Measurements from ENCODE around the gene SMG7.
"Not testable (repeated sequence)": the region's sequence is repeated elsewhere in the genome, so short reads cannot be mapped to it uniquely, and the experiment has no call there.

The SMG7 gene, protein sequence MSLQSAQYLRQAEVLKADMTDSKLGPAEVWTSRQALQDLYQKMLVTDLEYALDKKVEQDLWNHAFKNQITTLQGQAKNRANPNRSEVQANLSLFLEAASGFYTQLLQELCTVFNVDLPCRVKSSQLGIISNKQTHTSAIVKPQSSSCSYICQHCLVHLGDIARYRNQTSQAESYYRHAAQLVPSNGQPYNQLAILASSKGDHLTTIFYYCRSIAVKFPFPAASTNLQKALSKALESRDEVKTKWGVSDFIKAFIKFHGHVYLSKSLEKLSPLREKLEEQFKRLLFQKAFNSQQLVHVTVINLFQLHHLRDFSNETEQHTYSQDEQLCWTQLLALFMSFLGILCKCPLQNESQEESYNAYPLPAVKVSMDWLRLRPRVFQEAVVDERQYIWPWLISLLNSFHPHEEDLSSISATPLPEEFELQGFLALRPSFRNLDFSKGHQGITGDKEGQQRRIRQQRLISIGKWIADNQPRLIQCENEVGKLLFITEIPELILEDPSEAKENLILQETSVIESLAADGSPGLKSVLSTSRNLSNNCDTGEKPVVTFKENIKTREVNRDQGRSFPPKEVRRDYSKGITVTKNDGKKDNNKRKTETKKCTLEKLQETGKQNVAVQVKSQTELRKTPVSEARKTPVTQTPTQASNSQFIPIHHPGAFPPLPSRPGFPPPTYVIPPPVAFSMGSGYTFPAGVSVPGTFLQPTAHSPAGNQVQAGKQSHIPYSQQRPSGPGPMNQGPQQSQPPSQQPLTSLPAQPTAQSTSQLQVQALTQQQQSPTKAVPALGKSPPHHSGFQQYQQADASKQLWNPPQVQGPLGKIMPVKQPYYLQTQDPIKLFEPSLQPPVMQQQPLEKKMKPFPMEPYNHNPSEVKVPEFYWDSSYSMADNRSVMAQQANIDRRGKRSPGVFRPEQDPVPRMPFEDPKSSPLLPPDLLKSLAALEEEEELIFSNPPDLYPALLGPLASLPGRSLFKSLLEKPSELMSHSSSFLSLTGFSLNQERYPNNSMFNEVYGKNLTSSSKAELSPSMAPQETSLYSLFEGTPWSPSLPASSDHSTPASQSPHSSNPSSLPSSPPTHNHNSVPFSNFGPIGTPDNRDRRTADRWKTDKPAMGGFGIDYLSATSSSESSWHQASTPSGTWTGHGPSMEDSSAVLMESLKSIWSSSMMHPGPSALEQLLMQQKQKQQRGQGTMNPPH

DNA sequence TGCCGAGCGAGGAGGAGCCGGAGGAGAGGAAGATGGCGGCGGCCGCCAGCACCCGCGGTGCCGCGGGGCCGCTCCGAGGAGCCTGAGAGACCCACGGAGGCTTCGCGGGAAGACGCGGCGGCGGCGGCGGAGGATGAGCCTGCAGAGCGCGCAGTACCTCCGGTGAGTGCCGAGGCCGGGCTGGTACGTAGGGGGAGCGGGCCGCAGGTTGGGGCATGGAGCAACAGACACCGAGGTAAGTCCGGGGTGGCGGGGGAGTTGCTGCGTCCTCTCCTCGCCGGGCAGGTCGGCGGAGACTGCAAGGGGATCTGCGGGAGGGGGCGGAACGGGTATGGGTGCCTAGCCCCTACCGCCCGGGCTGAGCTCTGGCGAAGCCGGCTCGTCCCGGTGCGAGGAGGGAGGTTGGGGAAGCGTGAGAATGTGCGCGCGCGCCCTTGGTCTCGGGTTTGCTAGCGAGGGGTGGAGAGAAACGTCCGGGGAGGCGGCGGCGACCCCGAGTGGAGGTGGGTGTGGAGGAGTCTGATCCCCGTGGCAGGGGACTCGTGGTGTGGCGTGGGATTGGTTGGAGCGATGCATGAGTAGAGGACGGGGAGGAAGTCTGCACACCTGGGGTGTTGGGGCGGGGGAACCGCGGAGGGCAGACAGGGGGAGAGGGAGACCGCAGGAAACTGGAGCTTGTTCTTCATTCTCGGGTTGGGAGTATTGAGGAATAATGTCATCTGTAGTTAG, at the start of gene SMG7:
TSS of gene SMG7 (plus strand) at position 12 of the 729 bp plus-strand sequence. CDS start at position 134, 122 bp downstream.
- no peak for DNase-seq

DNA sequence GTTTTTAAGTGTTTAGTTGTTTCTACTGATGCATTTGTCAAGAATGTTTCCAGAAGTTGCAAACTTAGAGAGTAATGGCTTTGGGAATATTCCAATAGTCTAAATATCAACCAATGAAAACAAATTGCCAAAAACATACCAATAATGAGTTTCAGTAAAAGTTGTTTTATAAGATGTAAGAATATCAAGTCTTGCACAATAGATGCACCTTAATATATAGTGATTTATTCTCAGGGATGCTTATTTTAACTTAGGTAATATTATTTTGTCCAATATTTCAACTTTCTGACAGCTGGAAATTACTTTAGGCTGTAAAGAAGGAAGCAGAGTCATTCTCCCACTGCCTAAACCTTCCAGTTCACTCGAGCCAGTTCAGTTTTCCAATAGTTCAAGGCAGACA, 48.8 kb upstream of the SMG7 start:
- DNase-seq, result no peak

DNA sequence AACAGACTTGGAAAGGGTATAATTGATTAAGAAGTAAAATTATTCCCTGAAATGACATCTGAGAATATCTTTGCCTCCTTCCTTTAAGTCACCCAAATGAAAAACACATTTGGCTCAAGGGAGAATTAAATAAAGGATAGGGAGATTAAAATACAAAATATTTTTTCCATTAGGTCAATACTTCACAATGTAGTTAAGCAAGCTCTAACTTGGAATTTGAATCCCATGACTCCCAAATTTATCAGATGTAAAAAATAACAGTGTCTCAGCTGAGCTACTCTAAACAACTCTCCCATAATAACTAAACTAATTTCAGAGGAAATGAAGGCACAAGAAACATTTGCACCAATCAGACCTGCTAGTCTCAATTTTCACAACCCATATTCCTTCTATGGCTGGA, 47.6 kb upstream of the SMG7 start:
- no peak for DNase-seq

DNA sequence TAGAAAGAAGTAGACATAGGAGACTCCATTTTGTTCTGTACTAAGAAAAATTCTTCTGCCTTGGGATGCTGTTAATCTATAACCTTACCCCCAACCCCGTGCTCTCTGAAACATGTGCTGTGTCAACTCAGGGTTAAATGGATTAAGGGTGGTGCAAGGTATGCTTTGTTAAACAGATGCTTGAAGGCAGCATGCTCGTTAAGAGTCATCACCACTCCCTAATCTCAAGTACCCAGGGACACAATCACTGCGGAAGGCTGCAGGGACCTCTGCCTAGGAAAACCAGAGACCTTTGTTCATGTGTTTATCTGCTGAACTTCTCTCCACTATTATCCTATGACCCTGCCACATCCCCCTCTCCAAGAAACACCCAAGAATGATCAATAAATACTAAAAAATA, 44.7 kb upstream of the SMG7 start:
- not testable (repeated sequence) for DNase-seq

DNA sequence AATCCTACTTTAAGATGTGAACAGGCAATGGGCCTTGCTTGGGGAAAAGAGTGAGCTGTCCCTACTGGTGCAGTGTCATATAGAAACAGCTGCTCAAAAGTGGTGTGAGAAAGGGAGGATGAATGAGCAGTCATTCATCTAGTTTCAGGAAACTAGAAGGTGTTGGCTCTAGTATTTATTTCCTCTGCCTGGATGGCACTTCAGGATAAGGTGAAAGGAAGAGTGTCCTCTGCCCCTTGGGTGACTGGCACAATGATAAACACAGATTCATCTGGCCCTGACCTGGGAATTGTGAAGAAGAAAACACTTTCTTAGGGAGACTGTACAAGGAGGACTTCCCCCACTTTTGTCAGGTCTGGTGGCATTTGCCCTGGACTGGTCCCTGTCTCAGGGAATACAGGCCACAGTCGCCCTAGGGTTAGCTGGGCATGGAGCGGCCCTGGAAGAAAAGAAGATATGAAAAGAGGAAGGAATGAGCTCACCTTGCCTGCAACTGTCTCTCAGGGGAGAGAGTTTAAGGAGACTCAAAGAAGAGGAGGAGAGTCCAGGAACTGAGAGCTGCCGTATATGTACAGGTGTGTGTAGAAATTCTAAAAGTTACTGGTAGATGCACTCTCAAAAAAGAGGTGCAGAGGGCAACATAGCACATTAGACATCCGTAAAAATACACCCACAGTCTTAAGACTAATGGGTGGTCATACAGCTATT, 40.3 kb upstream of the SMG7 start:
- no peak for DNase-seq

DNA sequence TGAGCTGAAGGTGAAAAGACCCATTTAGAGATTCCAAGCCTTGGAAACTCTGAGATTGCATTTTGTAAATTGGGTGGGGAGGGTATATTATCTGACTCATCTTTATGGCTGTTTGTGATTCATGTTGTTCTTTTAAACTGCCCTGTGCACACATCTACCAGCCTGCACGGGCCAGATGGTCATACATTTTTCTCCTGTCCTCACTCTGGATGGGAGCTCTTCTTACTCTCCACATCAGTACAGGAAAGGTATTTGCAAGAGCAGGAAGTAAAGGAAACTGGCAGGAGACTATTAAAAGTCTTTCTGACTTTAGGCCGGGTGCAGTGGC, 39.8 kb upstream of the SMG7 start:
- DNase-seq, result no peak

DNA sequence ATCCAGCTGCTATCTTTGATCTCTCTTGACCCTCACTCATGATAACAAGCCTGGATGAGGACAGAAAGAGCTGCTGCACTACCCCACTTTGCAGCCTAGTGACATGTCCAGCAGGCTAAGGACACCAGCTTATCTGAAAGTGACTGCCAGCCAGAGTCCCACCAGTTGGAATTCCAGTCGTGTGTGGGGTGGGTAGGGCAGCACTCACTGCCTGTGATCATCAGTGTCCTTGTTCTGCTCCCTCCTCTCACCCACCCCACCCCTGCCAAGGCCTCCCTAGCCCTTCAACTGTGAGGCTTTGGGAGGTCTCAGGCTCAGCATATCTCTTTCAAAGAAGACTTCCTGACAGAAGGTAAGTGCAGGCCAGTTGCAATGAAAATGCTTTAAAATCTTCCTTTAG, 38.6 kb upstream of the SMG7 start:
- no peak for DNase-seq

DNA sequence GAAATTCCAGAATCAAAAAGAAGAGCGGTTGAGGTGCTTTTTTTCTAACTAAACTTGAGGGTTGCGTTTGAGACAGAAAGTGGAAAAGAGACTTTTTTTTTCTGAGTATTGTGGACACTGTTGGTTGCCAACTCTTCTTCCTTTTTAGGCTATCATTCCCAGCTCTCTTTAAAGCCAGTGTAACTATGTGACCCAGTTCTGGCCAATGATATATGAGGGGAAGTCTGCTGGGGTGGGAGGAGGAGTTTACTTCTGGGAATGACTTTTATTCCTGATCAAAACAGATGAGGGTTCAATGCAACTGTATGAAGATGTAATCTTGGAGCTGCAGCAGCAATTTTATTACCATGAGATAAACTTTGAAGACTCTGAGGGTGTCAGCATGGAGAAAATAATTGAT, 36.8 kb upstream of the SMG7 start:
- DNase-seq, result no peak

DNA sequence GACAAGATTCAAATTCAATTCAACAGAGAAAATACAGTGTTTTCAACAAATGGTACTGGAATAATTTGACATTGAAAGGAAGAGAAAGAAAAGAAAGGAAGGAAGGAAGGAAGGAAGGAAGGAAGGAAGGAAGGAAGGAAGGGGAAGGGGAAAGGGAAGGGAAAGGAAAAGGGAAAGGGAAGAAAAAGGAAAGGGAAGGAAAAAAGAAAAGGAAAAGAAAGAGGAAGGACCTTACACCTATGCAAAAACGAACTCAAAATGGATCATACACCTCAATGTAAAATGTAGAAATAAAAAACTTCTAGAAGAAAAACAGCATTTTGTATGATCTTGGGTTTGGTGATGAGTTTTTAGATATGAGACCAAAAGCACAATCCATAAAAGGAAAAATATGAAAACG, 34.2 kb upstream of the SMG7 start:
- DNase-seq, result no peak

DNA sequence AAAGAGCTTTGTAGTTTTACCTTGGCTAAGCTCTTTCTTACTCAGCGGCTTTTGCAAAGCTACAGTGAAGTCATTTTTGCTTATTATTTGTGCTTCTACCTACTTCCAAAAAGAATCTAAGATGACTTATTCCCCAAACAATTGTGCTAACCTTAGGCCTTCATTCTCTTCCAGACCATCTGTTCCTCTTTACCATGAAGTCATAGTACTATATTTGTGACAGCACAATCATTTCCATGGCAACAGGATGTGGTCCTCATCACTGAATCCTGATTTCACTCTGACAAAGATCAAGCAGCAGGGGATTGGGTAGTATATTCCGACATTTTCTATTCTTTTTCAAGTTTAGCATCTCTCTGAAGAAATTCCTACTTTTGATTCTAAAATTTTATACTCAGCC, 29.3 kb upstream of the SMG7 start:
- no peak for DNase-seq

DNA sequence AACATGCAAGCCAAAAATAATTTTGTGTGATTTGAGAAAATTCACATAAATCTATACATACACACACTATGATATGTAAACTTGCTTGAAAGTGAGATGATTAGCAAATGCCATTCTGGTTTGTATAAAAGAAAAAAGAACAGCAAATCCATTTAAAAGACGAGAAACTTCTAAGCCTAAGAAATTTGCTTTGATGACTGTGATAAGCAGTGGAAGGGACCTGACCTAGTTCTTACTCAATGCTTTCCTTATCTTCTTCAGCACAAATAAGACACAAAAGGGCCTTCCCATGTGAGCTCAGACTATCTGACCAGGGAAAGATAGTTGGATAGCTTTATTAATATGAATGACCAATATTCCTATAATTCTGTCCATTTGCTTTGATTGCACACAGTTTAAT, 28.8 kb upstream of the SMG7 start:
- DNase-seq, result no peak

DNA sequence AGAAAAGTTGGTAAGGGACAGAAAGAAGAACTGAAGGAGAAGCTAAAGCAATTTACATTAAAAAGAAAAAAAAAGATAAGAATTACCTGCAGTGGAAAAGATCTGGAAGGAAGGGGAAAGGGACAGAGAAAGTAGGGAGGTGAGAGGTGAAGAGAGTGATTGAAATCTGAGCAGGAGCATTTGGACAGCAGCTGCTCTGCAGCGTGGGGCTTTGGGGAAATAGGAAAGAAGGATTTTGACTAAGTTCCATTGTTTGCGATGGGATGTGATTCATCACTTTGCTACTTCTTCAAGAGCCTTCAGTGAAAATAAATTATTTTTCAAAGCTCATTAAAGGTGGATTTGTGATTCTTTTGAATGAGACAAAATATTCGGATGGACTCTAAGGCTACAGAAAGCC, 28.1 kb upstream of the SMG7 start:
- no peak for DNase-seq

DNA sequence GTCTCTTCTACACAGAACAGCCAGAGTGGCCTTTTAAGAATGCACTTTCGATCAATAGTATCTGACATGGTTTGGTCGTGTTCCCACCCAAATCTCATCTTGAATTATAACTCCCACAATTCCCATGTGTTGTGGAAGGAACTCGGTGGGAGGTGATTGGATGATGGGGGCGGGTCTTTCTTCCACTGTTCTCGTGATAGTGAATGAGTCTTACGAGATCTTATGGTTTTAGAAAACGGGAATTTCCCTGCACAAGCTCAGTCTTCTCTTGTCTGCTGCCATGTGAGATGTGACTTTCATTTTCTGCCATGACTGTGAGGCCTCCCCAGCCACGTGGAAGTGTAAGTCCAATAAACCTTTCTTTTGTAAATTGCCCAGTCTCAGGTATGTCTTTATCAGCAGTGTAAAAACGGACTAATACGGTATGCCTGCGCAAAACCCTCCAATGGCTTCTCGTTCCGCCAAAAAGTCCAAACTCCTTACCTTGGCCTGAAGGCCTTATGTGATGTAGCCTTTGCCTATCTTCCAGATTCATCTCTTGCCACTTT, 23.0 kb upstream of the SMG7 start:
- no peak for DNase-seq

DNA sequence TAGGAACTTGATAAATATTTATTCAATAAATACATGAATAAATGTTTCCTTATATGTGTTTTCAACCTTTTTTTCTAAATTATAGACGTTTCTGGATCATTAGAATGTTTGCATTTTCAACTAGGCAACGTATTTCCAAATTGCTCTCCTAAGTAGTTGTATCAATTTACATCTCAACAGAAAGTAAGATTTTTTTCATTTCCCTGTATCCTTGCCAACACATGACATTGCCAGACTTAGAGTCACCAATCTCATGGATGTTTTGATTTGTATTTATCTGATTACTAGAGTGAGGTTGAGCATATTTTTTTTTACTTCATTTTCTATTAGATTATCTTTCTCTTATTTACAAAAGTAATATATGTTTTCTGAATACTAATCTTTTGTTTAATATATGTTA, 22.2 kb upstream of the SMG7 start:
- DNase-seq, result no peak

DNA sequence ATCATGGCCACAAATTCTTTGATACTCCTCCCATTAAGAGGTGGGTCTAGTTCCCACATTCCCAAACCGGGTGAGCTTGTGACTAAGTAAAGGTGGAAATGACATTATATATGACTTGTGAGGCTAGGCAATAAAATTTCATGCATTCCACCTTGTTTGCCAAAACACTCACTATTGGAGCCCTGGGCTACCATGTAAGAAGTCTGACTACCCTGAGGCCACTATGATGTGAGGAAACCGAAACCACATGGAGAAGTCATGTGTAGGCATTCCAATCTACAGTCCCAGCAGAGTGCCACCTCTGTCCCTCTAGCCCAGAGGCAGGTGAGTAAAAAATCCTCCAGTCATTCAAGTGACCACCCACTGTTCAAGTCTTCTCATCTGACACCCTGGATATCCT, 17.9 kb upstream of the SMG7 start:
- no peak for DNase-seq

DNA sequence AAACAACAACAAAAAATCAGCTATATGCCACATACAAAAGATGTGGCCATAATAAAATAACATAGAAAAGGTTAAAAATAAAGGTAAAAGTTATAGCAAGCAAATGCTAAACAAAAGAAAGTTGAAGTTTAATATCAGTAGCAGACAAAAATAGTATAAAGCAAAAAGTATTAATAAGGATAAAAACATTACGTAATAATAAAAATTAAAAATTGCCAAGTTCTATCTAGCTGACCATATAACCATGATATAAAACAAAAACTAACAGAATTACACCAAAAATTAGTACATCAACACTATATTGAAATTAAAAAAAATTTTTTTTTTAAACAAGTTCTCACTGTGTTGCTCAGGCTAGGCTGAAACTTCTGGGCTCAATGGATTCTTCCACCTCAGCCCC, 15.5 kb upstream of the SMG7 start:
- DNase-seq, result no peak

DNA sequence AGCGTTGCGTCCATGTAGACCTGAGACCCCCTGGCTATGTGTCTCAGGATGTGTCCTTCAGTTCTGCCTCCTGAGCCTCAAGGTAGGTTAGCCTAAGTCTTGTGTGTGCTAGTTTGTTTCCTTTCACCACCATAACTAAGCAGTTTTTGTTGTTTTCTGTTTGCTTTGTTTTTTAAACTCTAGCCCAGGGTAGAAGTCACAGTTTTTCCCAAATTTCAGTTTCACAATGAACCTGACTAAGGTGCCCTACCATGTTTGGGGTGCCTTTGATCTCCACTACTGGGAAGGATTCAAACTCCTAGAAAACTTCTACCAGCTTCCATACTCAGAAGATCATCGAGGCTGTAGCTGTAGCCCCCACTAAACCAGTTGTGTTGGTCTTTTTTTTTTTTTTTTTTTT, 14.8 kb upstream of the SMG7 start:
- DNase-seq, result no peak

DNA sequence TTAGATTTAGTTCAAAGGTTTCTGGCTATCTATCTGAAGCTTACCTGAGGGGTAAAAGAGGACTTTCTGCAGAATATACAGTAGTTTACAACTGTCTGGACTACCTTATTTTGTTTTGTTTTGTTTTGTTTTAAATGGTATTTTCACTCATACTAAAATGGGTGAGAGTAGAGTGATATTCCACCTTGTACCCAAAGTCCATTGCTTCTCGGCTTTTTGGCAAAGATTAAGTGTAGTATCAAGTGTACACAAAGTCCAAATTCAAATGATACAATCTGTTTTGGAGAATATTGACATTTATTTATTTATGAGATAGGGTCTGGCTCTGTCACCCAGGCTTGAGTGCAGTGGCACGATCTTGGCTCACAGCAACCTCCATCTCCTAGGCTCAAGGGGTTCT, 11.7 kb upstream of the SMG7 start:
- DNase-seq, result no peak

DNA sequence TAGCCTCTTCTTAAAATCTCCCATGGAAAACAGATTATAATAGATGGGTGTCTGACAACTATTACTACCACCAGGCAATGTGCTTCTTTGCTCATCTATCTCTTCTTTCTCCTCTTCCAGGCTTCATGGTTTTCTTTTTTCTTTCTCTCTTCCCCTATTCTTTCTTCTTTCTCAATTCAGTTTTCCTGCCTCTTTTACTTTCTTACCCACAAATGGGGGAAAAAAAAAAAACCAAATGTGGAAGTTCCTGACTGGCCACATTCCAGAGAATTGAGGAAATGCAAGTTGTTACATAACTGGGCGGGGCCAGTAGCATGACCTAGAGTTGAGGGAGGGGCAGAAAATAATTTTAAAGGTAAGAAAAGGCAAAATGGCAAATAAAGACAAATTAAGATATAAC, 10.9 kb upstream of the SMG7 start:
- no peak for DNase-seq

DNA sequence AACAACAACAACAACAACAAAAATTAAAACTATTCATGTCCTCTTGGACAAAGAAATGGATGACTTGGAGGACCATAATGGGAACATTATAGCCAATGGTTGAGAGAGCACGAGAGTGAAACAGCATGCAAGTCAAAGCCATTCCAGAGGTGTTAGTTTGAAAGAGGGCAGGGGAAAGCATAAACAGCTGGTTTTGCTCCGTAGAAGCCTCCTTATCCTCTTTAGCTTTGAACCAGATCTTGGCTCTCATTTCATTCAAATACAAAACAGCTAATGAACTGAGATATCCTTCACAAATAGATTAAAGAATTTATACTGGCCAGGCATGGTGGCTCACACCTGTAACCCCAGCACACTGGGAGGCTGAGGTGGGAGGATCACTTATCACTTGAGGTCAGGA, 8.7 kb upstream of the SMG7 start:
- no peak for DNase-seq

DNA sequence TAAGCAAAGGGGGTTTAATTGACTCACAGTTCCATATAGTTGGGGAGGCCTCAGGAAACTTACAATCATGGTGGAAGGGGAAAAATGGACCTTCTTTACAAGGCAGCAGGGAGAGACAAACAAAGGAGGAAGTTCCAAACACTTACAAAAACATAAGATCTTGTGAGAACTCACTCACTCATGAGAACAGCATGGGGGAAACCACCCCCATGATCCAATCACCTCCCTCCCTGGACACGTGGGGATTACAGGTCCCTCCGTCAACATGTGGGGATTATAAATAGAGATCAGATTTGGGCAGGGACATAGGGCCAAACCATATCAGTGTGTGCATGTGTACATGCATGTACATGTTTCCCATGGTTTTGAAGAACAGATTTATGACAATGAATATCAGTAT, 5.5 kb upstream of the SMG7 start:
- DNase-seq, result no peak

DNA sequence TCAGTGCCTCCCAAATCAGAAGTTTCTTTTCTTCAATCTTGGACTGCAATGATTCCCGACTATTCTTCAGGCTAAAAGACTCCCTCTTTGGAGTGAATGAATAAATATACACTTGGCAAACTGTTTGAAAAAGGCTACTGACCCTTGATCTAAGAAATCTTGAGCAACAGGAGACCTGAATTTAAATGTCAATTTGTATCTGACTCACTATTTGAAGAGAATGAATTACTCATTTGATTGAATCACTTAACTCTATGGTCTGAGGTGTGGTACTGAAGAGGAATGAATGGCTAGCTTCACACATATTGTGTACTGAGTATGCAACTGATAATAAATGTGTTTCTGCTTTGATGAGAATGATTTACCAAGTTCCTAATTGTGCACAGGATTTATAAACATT, 4.6 kb upstream of the SMG7 start:
- no peak for DNase-seq
